Left ventricle myocardium inferior (tissue), 1 donor: ENCODE results near the gene MRPS17. TPM values are rescaled to one million over a fixed set of nuclear protein-coding genes. Genes with fewer than 3 reads are reported as not detected.
A peak's percentile ranks its signal among the peaks of the same experiment; 100 is the strongest.

ENCODE experiments used
- DNase-seq: peaks from one replicate; pipeline ENCODE4 v3.0.0-alpha.2; 2020
- H3K27ac ChIP-seq: fragments of 200-600 bp; replicated peaks from 2 replicates; pipeline ENCODE4 v1.8.0; 2021
- H3K27me3 ChIP-seq: fragments of 200-600 bp; 2 replicates; pipeline ENCODE4 v1.8.0; 2021; ENCODE audit warnings: low read depth
- H3K36me3 ChIP-seq: fragments of 200-600 bp; 2 replicates; pipeline ENCODE4 v1.8.0; 2021
- H3K4me1 ChIP-seq: fragments of 200-600 bp; 2 replicates; pipeline ENCODE4 v1.8.0; 2021
- H3K4me3 ChIP-seq: fragments of 200-600 bp; 2 replicates; pipeline ENCODE4 v1.8.0; 2021; ENCODE audit warnings: mild to moderate bottlenecking, moderate library complexity
- H3K9me3 ChIP-seq: fragments of 200-600 bp; replicated peaks from 2 replicates; pipeline ENCODE4 v1.8.0; 2021
- intact Hi-C: fragments of 100-400 bp; cut with micrococcal nuclease; formaldehyde crosslinking; loops from one replicate; pipeline ENCODE4 v1.11.0; 2022
- total RNA-seq: library from RNA; stranded (reverse); fragmentation: NEBNext Ultra II Directional; extraction: Animal tissue kit (Norgen Biotek cat#: 25700); gene quantifications from one replicate; pipeline ENCODE4 v1.2.1, GENCODE V29; 2021
- TF ChIP-seq, protein P1 (sequence below): fragments of 200-600 bp; IDR thresholded peaks from 2 replicates; pipeline ENCODE4 v1.8.0; 2021; ENCODE audit warnings: antibody characterized with exemption, mild to moderate bottlenecking, borderline replicate concordance
- donor health status: DM: no; HTN: yes; CAD: no; lungs with severe emphysema.

Gene MRPS17
- total RNA-seq, 1 donor from 2014 or later, result 19.4 TPM

GRCh38 chr7:55973747-55974250 is 22.1 kb downstream of the MRPS17 start:
- peaks cover 75% of the 10 kb centered on the region for H3K4me1 ChIP-seq
- H3K36me3 ChIP-seq, result peaks cover 14% of the 10 kb centered on the region
- no peaks in the 10 kb centered on the region for H3K9me3 ChIP-seq
- no peak for DNase-seq
- TF ChIP-seq, protein P1, sequence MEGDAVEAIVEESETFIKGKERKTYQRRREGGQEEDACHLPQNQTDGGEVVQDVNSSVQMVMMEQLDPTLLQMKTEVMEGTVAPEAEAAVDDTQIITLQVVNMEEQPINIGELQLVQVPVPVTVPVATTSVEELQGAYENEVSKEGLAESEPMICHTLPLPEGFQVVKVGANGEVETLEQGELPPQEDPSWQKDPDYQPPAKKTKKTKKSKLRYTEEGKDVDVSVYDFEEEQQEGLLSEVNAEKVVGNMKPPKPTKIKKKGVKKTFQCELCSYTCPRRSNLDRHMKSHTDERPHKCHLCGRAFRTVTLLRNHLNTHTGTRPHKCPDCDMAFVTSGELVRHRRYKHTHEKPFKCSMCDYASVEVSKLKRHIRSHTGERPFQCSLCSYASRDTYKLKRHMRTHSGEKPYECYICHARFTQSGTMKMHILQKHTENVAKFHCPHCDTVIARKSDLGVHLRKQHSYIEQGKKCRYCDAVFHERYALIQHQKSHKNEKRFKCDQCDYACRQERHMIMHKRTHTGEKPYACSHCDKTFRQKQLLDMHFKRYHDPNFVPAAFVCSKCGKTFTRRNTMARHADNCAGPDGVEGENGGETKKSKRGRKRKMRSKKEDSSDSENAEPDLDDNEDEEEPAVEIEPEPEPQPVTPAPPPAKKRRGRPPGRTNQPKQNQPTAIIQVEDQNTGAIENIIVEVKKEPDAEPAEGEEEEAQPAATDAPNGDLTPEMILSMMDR, result no peak
- intact Hi-C loops, result no loop called here
- no peak overlapping the region for H3K4me3 ChIP-seq
- no peaks in the 10 kb centered on the region for H3K27me3 ChIP-seq
- peak overlapping the region; percentile 91 for H3K27ac ChIP-seq

- Histone ChIP-seq H3K27ac (peak overlapping the region; percentile 91), H3K27me3 (no peaks in the 10 kb centered on the region), H3K36me3 (peaks cover 32% of the 10 kb centered on the region), H3K4me1 (peaks cover 57% of the 10 kb centered on the region), H3K9me3 (no peaks in the 10 kb centered on the region), H3K4me3 (no peak overlapping the region)
- TF ChIP-seq, protein P1, result no peak
- intact Hi-C loops, result no loop called here
- DNase-seq, result no peak
Measured at GRCh38 chr7:55975988-55976633, 24.4 kb downstream of the MRPS17 start.

- TF ChIP-seq, protein P1, result no peak
- intact Hi-C loops, result no loop called here
- Histone ChIP-seq H3K36me3 (peaks cover 49% of the 10 kb centered on the region), H3K27me3 (no peaks in the 10 kb centered on the region), H3K27ac (peak overlapping the region; percentile 91), H3K9me3 (no peaks in the 10 kb centered on the region), H3K4me1 (peaks cover 44% of the 10 kb centered on the region), H3K4me3 (no peak overlapping the region)
- no peak for DNase-seq
Measured at GRCh38 chr7:55977831-55978230, 26.2 kb downstream of the MRPS17 start.

DNA sequence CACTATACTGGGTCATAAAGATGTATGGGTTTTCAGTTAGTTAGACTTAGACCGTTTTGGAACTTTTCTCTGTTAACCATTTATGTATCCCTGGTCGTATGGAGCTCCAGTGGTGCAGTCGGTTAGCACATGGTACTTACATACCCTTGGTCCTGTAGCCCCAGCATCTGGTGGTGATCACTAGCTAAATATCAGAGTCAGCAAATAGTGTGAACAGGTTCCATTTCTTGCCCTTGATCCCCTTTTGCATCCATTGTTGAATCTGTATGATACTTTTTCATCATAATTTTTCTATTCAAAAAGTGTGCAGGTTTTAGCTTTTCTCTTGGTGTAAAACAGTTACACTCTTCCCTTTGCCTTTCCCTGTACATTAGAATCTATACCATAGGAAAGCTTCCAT is 28.6 kb downstream of the MRPS17 start:
- Histone ChIP-seq H3K27me3 (no peaks in the 10 kb centered on the region), H3K4me1 (peaks cover 26% of the 10 kb centered on the region), H3K36me3 (peaks cover 74% of the 10 kb centered on the region), H3K27ac (no peak overlapping the region), H3K9me3 (no peaks in the 10 kb centered on the region), H3K4me3 (no peak overlapping the region)
- TF ChIP-seq, protein P1, result no peak
- intact Hi-C loops, result no loop called here
- DNase-seq, result no peak

GRCh38 chr7:55983537-55983936 is 31.9 kb downstream of the MRPS17 start:
- Histone ChIP-seq H3K9me3 (no peaks in the 10 kb centered on the region), H3K27me3 (no peaks in the 10 kb centered on the region), H3K36me3 (peaks cover 97% of the 10 kb centered on the region), H3K27ac (no peak overlapping the region), H3K4me3 (no peak overlapping the region), H3K4me1 (peaks cover 4% of the 10 kb centered on the region)
- intact Hi-C loops, result no loop called here
- no peak for DNase-seq
- TF ChIP-seq, protein P1, result no peak
